ENCODE measurements around the gene SH3BGR.

SH3BGR gene

GRCh38 chr21:39546522-39546921 lies 94.8 kb downstream of the SH3BGR start:
- DNase-seq (ENCODE audit: low spot score), result no peak

- no peak for DNase-seq (ENCODE audit: low spot score)
These were observed 101.1 kb downstream of the SH3BGR start for GRCh38 chr21:39552856-39553255.

GRCh38 chr21:39553331-39553730 lies 101.6 kb downstream of the SH3BGR start:
- DNase-seq (ENCODE audit: low spot score), result no peak

- DNase-seq (ENCODE audit: low spot score), result no peak
These were observed 104.3 kb downstream of the SH3BGR start for GRCh38 chr21:39555911-39556590.

GRCh38 chr21:39559511-39559910 lies 107.7 kb downstream of the SH3BGR start:
- DNase-seq (ENCODE audit: low spot score), result no peak

- no peak for DNase-seq (ENCODE audit: low spot score)
These were observed 109.4 kb downstream of the SH3BGR start for GRCh38 chr21:39561140-39561539.

GRCh38 chr21:39562791-39563770 lies 111.3 kb downstream of the SH3BGR start:
- DNase-seq (ENCODE audit: low spot score), result no peak

GRCh38 chr21:39564200-39564599 lies 112.4 kb downstream of the SH3BGR start:
- no peak for DNase-seq (ENCODE audit: low spot score)

Data from CD4-positive, alpha-beta T cell treated with Interleukin-6 at 100 ng/mL for 8 hours (primary cell).